Smooth muscle cell (in vitro differentiated cells): ENCODE data around the gene DNAJC9. TPM values are rescaled to one million over a fixed set of nuclear protein-coding genes. Genes with fewer than 3 reads are reported as not detected.

Source experiments
- DNase-seq: peaks from one replicate; lab custom pipeline; 2025; ENCODE audit not compliant: unreplicated experiment; lab: John Stamatoyannopoulos, UW
- H2AFZ ChIP-seq: fragments of 200-600 bp; sonication (generic); 2 replicates; pipeline ENCODE4 v1.6.0; 2016; ENCODE audit warnings: antibody characterized with exemption, low read depth, mild to moderate bottlenecking
- H3F3A ChIP-seq: fragments of 200-600 bp; sonication (generic); 2 replicates; pipeline ENCODE4 v1.6.0; 2017; ENCODE audit warnings: antibody characterized with exemption, low read depth
- H3K27ac ChIP-seq: fragments of 200-600 bp; sonication (generic); 2 replicates; pipeline ENCODE4 v1.5.1; 2016; ENCODE audit warnings: low read depth, mild to moderate bottlenecking
- H3K27me3 ChIP-seq: fragments of 200-600 bp; sonication (generic); 2 replicates; pipeline ENCODE4 v1.6.1; 2016; ENCODE audit warnings: low read depth, mild to moderate bottlenecking
- H3K36me3 ChIP-seq: fragments of 200-600 bp; sonication (generic); 2 replicates; pipeline ENCODE4 v1.5.1; 2016; ENCODE audit warnings: low read depth
- H3K4me1 ChIP-seq: fragments of 200-600 bp; sonication (generic); 2 replicates; pipeline ENCODE4 v1.5.1; 2016; ENCODE audit warnings: low read depth
- H3K4me2 ChIP-seq: fragments of 200-600 bp; sonication (generic); 2 replicates; pipeline ENCODE4 v1.6.0; 2016; ENCODE audit warnings: mild to moderate bottlenecking
- H3K4me3 ChIP-seq: fragments of 200-600 bp; sonication (generic); 2 replicates; pipeline ENCODE4 v1.5.1; 2016; ENCODE audit warnings: mild to moderate bottlenecking
- H3K79me2 ChIP-seq: fragments of 200-600 bp; sonication (generic); 2 replicates; pipeline ENCODE4 v1.6.0; 2016; ENCODE audit warnings: low read depth, mild to moderate bottlenecking
- H3K9ac ChIP-seq: fragments of 200-600 bp; sonication (generic); 2 replicates; pipeline ENCODE4 v1.6.0; 2016; ENCODE audit warnings: low read depth
- H3K9me3 ChIP-seq: fragments of 200-600 bp; sonication (generic); replicated peaks from 2 replicates; pipeline ENCODE4 v1.5.1; 2016; ENCODE audit warnings: low read depth
- H4K20me1 ChIP-seq: fragments of 200-600 bp; sonication (generic); 2 replicates; pipeline ENCODE4 v1.6.0; 2016; ENCODE audit warnings: low read depth
- CTCF ChIP-seq: fragments of 200-600 bp; sonication (generic); IDR thresholded peaks from 2 replicates; pipeline ENCODE4 v1.5.1; 2017; ENCODE audit warnings: borderline replicate concordance, mild to moderate bottlenecking, antibody characterized with exemption; ENCODE audit not compliant: insufficient read depth, poor library complexity, severe bottlenecking
- WGBS: methylation state at CpG from one replicate; pipeline ENCODE4 v1.1.7; 2016; ENCODE audit warnings: low lambda C conversion rate; 5-methylcytosine and 5-hydroxymethylcytosine counted together
- polyA plus RNA-seq: library from polyadenylated mRNA; unstranded; fragments of >200 nt; fragmentation: Nextera tagmentation; extraction: Ambion mirVana; gene quantifications from 2 replicates; pipeline ENCODE4 v1.2.1, GENCODE V29; 2016
- total RNA-seq: library from RNA; depleted of rRNA; stranded (reverse); fragments of >200 nt; gene quantifications from 2 replicates; pipeline ENCODE4 v1.2.3, GENCODE V29; 2014

The DNAJC9 gene
- total and polyA plus RNA-seq, 2 experiments from 2014 or later: 19.7 to 22.1 TPM

GRCh38 chr10:73253225-73253555 lies 6.1 kb upstream of the DNAJC9 start:
- TF ChIP-seq CTCF: no peak
- H3K79me2 ChIP-seq: peaks cover 40% of the 10 kb centered on the region

GRCh38 chr10:73252445-73253224 lies 5.6 kb upstream of the DNAJC9 start, which contains the start of gene MRPS16:
TSS of gene MRPS16 (minus strand) at chr10:73252644. CDS start at chr10:73252482, 162 bp downstream.
- Histone ChIP-seq H3F3A (peaks cover 22% of the 10 kb centered on the region), H3K36me3 (no peaks in the 10 kb centered on the region), H3K4me1 (peaks cover 21% of the 10 kb centered on the region), H3K4me3 (peak within 1 kb of the TSS; percentile 70), H2AFZ (peak within 1 kb of the TSS; percentile 94), H3K4me2 (peak within 1 kb of the TSS; percentile 97), H4K20me1 (no peaks in the 10 kb centered on the region), H3K9me3 (no peaks in the 10 kb centered on the region), H3K79me2 (peaks cover 40% of the 10 kb centered on the region), H3K27me3 (no peaks in the 10 kb centered on the region), H3K9ac (peak within 1 kb of the TSS; percentile 92), H3K27ac (peak within 1 kb of the TSS; percentile 92)
- TF ChIP-seq CTCF: no peak
- under 1% methylated on average over 44 of the region's 51 CpGs for WGBS
- peak; percentile 92 for DNase-seq

More at GRCh38 chr10:73253225-73253555, 6.1 kb upstream of the DNAJC9 start:
- Histone ChIP-seq H3K4me3 (peak overlapping the region; percentile 70), H2AFZ (peak overlapping the region; percentile 94), H3K4me1 (peaks cover 16% of the 10 kb centered on the region), H3K27me3 (no peaks in the 10 kb centered on the region), H3K36me3 (no peaks in the 10 kb centered on the region), H3K4me2 (peak overlapping the region; percentile 97), H4K20me1 (no peaks in the 10 kb centered on the region), H3F3A (peaks cover 18% of the 10 kb centered on the region), H3K9me3 (no peaks in the 10 kb centered on the region), H3K9ac (peak overlapping the region; percentile 92), H3K27ac (peak overlapping the region; percentile 92)
- WGBS: 3% methylated on average over 4 of the region's 4 CpGs
- no peak for DNase-seq

- H3K4me3 ChIP-seq: peak overlapping the region; percentile 70
- H3F3A ChIP-seq: peaks cover 22% of the 10 kb centered on the region
- H2AFZ ChIP-seq: peak overlapping the region; percentile 94
- peaks cover 40% of the 10 kb centered on the region for H3K79me2 ChIP-seq
- no peaks in the 10 kb centered on the region for H3K9me3 ChIP-seq
- no peaks in the 10 kb centered on the region for H3K36me3 ChIP-seq
- DNase-seq: no peak
- no peaks in the 10 kb centered on the region for H3K27me3 ChIP-seq
- peak overlapping the region; percentile 92 for H3K27ac ChIP-seq
- H3K4me2 ChIP-seq: peak overlapping the region; percentile 97
- no peaks in the 10 kb centered on the region for H4K20me1 ChIP-seq
- H3K9ac ChIP-seq: peak overlapping the region; percentile 92
- TF ChIP-seq CTCF: no peak
- peaks cover 23% of the 10 kb centered on the region for H3K4me1 ChIP-seq
- WGBS: 18% methylated on average over 23 of the region's 23 CpGs
These were observed 4.8 kb upstream of the DNAJC9 start for GRCh38 chr10:73251683-73252444.
